Raji (cell line): Measurements from ENCODE around the gene KRTAP2-4.
"Not testable (repeated sequence)": the region's sequence is repeated elsewhere in the genome, so short reads cannot be mapped to it uniquely, and the experiment has no call there.

ENCODE experiments used
- POLR2A ChIP-seq: IDR thresholded peaks from 2 replicates; pipeline ENCODE4 v1.6.1; 2011; ENCODE audit warnings: low read depth, low read length, control low read depth; ENCODE audit not compliant: insufficient read depth

Gene KRTAP2-4

DNA sequence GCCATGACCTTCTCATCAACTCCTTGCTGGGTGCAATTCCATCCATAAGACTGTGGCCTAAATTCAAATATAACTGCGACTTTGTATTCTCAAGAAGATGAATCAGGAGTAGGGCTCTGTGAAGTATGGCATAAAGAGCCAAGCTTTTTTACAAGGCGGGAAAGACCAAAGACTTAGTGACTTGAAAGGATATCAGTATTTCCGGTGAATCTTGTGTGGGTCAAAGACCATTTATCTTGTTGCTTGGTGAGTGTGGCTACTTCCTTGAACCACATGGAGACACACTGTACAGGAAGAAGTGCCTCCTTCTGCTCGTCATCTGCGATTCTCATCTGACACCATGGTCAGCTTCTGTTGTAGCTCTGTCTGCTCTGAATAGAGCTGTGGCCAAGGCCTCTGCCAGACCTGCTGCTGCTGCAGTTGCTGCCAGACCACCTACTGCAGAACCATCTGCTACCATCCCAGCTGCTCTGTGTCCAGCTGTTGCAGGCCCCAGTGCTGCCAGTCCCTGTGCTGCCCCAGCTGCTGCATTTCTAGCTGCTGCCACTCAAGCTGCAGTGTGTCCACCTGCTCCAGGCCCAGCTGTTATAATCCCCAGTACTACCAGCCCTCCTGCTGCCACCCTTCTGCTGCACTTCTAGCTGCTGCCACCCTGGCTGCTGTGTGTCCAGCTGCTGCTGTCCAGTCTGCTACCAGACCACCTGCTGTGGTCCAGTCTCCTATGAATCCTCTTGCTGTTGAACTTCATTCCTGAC lies 6.1 kb upstream of the KRTAP2-4 start:
- no peak for TF ChIP-seq POLR2A

DNA sequence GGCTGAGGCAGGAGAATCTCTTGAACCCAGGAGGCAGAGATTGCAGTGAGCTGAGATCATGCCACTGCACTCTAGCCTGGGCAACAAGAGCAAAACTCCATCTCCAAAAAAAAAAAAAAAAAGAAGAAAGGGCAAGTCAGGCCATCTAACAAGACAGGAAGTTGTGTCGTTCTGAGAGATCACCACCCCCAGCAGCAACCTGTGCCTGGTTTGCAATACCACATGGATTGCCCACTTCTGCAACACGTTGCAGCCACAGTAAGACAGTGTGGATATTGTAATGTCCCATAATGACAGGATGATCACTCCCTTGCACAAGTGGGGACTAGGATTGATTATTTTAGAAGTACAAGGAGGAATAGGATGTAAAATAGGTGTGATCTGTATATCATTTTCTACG lies 3.4 kb upstream of the KRTAP2-4 start:
- TF ChIP-seq POLR2A, result no peak

DNA sequence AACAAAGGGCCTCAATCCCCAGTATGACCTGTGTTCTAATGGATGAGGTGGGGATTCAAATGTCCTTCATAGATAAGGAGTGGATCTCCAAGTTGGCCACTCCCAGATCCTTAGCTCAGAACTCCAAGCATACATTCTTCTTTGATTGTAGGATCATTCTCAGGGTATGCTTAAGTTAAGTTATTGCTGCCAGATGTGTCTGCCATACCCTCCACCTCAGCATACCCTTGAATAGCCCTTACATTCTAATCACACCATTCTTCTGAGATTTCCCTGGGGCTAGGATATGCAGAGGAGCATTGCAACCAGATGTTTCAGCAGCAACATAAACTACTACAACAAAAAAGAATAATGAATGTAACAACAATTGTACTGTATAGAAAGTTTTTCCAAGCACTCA lies 1.6 kb upstream of the KRTAP2-4 start:
- no peak for TF ChIP-seq POLR2A

DNA sequence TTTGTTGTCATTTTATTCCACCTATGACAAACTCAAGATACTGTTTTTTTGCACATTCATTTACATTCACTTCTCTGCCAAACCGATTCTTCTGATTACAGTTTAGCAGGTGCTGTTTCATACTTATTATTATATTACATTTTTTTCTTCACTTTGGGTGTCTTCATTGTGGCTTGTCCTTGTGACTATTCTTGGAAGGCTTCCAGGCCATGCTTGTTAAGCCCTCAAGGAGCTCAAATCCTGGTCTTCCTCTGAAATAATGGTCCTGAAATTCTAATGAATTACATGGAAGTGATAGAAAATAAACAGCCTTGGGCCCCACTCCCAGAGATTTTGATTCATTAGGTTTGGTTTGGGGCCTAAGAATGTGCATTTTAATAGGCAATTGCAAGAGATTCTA lies 1.4 kb downstream of the KRTAP2-4 start:
- TF ChIP-seq POLR2A, result no peak

DNA sequence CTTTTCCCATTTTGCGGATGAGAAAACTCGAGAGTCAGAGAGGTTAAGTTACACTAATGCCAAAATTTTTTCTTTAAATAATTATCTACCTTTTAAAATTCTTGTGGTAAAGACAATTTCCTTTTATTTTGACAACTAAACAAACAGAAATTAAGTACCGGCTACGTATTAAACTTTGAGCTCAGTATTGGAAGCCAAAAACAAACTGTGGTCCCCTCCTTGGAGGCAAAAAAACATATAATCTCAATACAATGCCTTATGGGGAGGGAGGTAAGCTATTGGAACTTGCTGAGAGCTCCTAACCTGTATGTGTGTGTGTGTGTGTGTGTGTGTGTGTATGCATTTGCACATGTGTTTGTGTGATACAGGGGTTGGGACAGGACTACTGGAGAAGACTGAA lies 2.2 kb downstream of the KRTAP2-4 start:
- TF ChIP-seq POLR2A, result no peak

DNA sequence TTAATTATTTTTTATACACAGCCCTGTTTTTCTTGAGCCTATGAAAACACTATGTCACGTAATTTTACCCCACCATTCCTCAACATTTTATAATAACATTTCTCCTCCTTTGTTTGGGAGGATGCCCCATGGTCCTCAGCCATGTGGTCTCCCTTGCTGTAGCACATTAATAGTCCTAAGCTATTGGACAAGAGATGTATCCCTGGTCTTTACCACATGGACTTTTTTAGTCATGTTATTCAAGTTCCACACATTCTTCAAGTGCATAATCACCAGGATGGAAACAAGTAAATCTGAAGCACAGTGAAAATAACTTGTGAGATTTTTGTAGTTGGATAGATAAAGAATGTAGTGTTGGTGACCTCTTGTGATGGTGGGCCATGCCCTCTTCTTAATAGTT lies 3.7 kb downstream of the KRTAP2-4 start:
- TF ChIP-seq POLR2A, result no peak

DNA sequence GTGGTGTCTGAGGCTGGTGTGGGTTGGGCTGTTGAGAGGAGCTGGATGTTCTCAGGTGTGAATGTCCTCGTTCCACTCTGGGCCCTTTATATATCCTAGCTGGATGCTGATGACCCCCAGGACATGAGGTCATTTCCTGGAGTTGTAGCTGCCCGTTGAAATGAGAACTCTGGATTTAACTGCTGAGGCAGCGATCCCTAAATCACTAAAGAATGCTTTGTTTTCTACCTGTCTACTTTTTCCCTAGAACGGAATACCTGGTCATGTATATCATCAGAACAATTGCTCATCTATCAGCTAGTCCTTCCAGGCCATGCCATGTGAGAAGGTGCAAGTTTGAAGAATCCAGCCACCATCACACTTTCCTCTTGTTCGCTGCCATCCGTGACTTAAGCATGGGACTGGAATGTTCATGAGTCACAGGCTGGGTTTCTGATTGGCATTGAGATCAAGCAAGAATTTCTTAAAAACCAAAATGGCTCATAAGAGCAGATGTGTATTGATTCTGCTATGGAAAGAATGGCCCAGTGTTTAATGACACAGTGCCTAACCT lies 5.6 kb downstream of the KRTAP2-4 start, which contains the start of gene KRTAP2-3:
KRTAP2-3 (minus strand) TSS at position 63 of the 553 bp plus-strand sequence. CDS start 64 bp downstream, outside the sequence.
- TF ChIP-seq POLR2A, result no peak

DNA sequence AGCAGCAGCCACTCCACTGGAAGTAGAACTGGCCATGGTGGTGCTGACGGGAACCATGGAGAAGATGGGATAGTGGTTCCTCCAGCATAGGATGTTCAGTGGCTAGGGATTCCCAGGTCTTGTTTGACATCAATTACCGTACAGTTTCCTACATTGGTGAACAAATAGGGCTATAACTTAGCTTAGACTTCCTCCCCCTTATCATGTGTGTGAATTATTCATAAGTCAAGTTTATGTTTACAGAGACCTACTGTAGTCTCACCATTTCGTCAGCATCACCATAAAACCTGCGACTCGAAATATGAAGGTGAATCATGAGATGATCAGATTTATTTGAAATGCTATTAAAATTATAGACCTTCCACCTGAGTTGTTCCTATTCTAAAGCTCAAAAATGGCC lies 6.9 kb downstream of the KRTAP2-4 start:
- no peak for TF ChIP-seq POLR2A

DNA sequence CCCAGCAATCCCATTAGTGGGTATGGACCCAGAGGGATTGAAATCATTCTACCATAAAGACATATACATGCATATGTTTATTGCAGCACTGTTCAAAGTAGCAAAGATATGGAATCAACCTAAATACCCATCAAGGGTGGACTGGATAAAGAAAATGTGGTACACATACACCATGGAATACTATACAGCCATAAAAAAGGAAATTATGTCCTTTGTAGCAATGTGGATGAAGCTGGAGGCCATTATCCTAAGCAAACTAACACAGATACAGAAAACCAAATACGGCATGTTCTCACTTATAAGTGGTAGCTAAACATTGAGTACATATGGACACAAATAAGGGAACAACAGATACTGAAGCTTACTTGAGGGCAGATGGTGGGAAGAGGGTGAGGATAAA lies 8.1 kb downstream of the KRTAP2-4 start:
- no peak for TF ChIP-seq POLR2A

DNA sequence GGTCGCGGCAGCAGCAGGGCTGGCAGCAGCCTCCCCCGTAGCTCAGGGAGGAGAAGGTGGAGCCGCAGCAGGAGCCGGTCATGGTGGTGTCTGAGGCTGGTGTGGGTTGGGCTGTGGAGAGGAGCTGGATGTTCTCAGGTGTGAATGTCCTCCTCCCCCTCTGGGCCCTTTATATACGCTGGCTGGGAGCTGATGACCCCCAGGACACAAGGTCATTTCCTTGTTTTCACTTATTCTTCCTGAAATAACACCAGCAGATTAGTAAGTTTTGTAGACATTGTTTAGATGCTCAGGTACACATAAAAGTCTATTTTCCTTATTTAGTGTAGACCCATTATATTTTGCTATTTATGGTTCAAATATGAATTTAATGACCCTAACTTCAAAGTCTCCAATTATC lies 10.5 kb downstream of the KRTAP2-4 start, which contains the start of gene KRTAP2-2:
KRTAP2-2 (minus strand) TSS at position 101 of the 400 bp plus-strand sequence; CDS start at position 82, 19 bp downstream.
- TF ChIP-seq POLR2A, result not testable (repeated sequence)

DNA sequence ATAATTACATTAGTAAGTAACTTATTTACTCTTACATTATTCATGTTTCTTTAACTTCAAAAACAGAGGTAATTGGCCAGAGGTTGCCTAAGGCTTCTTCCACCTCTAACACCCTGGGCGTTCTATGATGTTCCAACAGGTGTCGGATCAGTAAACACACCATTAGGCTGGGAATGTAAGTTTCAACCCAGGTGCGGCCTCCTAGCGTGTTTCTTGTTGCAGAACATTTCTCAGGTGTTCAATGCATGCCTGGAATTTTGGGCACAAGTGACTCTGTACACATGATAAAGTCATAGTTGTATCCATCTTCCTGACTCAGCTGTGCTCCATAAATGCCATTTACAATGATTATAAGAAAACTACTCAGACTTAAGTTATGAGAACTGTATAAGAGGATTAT lies 11.7 kb downstream of the KRTAP2-4 start:
- TF ChIP-seq POLR2A, result no peak

DNA sequence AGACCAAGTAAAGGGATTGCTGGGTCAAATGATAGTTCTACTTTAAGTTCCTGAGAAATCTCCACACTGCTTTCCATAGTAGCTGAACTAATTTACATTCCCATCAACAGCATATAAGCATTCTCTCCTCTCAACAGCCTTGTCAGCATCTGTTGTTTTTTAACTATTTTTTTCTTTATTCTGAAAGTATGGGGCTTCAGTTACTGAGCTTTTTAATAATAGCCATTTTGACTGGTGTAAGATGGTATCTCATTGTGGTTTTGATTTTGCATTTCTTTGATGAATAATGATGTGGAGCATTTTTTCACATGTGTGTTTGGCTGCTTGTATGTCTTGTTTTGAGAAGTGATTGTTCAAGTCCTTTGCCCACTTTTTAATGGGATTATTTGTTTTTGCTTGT lies 13.1 kb downstream of the KRTAP2-4 start:
- no peak for TF ChIP-seq POLR2A

DNA sequence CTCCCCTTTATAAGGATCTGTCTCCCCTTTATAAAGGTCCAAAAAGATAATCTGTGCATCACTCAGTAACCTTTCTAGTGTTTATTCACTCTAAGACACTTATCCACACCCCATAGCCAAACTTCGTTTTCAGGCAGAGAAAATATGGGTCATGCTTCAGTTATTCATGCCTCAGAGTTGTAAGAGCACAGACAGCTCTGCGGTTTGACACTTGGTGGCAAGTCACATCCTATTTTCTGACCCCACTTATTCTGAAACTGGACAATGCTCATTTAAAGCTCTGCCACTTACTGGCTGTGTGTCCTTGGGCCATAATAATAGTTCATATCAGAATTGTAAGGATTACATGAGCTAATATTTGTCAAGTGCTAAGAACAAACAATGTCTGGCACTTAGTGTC lies 16.6 kb downstream of the KRTAP2-4 start:
- no peak for TF ChIP-seq POLR2A

DNA sequence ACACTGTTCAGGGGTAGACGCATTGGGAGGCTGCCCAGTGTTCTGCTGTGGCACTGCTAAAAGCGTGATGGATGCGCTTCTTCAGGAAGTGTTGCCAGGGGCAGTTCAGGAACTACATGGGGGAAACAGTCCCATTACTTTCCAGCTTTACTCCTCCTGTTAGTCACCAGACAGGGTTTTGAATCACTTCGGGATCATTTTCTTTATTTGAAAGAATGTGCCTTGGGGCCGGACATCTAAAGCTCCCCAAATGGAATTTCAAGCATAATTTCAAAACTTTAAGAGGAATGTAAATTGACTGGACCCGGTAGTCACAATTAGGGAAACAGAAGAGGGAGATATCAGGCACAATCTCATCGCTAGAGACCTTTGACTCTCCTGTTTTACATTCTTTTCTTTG lies 17.2 kb downstream of the KRTAP2-4 start:
- no peak for TF ChIP-seq POLR2A

DNA sequence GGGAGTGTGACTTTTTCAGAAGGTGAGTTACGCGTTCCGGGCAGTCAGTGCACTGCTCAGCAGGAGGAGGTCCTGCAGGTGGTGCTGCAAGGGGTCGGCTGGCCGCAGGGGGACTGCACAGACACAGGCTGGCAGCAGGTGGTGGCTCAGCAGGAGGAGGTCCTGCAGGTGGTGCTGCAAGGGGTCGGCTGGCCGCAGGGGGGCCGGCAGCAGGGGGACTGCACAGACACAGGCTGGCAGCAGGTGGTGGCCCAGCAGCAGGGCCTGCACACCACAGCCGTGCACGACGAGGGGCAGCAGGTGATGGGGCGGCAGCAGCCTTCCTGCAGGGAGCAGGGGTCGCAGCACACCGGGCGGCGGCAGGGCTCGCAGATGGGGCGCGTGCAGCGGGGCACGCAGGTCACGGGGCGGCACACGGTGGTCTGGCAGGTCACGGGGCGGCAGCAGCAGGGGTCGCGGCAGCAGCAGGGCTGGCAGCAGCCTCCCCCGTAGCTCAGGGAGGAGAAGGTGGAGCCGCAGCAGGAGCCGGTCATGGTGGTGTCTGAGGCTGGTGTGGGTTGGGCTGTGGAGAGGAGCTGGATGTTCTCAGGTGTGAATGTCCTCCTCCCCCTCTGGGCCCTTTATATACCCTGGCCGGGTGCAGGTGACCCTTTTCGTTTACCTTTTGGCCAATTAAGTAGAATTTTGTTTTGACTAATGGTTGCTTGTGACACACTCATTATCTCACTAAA lies 18.8 kb downstream of the KRTAP2-4 start, which contains the start of gene KRTAP2-1:
KRTAP2-1 (minus strand) TSS at position 582 of the 731 bp plus-strand sequence; CDS start at position 533, 49 bp downstream.
- TF ChIP-seq POLR2A, result not testable (repeated sequence)

DNA sequence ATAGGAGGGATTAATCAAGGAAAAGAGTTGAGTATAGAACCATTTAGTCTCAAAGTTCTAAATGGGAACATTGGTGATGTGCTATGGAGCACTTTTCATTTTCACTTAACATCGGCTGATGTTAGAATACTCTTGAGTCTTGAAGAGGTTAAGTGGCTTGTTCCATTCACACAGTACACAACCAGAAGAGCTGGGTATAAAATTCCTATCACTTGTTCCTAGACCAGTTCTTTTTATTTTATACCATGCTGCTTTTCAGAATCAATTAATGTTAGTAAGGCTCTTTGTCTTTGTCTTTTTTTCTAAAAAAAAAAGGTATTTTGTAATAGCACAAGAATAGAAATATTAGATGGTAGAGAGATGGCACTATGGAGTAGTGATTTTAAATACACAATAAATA lies 22.7 kb downstream of the KRTAP2-4 start:
- no peak for TF ChIP-seq POLR2A
